Activated CD4-positive, alpha-beta T cell treated with anti-CD3 and anti-CD28 coated beads for 48 hours (primary cell): ENCODE measurements around the gene VPS41.
"Not testable (repeated sequence)": the region's sequence is repeated elsewhere in the genome, so short reads cannot be mapped to it uniquely, and the experiment has no call there.

Experiments used
- DNase-seq: peaks from one replicate; pipeline ENCODE4 v3.0.0-alpha.2; 2020

The VPS41 gene

DNA sequence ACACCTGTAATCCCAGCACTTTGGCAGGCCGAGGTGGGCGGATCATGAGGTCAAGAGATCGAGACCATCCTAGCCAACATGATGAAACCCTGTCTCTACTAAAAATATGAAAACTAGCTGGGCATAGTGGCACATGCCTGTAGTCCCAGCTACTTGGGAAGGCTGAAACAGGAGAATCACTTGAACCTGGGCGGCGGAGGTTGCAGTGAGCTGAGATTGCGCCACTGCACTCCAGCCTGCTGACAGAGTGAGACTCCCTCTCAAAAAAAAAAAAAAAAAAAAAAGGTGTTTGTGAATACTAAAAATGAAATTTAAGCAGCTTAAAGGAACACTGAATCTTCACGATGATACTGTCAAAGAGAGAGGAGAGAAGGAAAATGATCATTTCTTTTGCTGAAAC is 54.0 kb downstream of the VPS41 start:
- DNase-seq: not testable (repeated sequence)

DNA sequence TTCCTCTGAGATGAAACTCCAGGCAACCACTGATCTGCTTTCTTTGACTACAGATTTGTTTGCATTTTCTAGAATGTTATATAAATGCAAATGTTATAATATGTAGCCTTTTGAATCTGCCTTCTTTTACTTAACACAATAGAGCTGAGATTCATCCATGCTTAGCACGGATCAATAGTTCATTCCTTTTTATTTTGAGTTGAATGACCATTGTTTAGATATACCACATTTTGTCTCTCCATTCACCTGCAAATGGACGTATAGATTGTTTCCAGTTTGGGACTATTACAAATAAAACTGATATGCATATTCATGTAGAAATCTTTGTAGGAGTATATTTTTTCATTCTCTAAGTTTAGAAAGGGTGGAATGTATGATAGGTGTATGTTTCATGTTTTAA is 57.7 kb downstream of the VPS41 start:
- DNase-seq: no peak

DNA sequence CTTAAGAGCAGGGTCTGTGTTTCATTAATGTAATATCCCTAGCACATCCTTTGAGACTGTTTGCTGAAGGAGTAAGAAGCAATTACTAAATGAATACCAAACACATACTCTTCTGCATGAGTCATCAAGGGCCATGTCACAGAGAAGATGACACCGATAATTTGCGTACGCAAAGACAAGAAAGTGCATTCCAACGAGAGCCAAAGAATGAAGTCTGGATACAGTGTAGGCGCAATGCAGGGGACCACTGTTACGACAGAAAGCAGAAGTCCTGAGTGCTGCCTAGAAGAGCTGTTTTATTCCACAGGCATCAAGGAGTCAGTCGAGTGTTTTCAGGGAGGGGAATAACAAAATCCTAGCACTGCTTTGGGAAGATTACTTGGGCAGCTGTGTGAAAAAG is 62.7 kb downstream of the VPS41 start:
- no peak for DNase-seq

DNA sequence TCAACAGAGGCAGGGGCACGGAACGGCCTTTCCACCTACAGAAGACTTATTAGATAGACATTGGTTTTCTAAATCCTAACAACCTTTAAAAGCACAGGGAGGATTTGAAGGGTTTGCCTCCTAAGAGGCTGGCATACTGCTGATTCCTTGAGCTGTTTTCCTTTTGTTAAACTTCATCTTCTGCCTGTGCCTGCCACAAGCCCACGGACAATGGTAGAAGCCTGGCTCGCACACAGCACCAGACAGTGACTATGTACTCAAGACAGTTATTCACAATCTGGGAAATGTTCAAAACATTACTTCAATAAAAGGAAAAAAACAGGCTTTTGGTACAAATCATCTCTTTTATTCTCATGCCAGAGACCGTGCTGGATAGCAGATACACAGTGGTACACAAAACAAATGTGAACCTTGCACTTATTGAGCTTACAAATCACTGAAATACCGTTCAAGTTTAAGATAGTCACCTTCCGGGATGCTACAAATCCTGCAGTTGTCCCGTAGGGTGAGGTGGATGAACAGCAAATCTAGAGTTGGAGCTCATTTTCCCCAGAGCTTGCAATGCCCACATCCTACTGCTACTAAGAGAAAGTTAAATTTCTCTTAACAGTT is 63.9 kb downstream of the VPS41 start:
- no peak for DNase-seq

DNA sequence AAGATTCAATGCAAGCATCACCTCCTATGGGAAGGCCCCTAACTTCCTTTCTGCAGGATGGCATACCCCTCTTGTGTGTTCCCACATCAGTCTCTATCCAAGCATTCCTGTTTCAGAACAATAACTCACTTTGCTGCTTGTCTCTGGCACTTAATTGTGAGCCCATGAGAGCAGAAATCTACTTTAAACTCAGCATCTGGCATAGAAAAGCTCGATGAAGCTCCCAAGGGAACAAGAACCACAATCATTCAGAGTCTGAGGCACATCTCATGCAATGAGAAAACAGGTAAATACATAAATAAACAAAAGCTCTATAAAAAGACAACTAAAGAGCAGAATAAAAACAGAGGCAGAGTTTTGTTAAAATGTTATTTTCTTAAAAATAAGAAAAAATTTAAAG is 66.2 kb downstream of the VPS41 start:
- no peak for DNase-seq

DNA sequence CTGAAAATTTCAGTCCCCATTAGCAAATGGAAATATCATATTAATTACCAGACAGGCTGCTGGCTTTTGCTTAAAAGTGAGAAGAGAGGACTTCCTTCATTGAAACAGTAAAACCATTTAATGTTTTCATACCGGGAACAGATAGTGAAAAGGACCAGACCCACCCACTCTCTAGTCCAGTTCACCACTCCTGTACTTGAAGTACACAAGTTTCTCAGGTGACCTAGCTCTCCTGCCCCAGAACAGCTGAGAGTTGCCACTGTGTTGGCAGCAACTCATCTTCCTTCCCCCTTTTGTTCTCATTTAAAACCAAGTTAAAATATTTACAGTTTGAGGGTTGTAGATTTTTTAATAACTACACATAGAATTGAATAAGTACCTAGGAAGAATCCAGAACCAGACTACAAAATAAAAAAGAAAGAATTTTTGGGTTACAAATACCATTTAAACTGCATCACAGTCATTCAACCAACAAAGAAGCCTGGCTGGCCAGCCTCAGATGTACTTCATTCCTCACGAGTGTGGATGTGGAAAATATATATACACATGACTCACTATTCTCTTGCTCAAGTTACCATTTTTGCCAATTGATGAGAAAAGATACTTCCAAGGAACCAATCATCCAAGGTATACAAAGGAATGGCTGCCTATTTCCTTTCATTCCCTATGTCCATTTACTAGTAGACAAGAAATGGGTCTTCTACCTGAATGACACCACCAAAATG is 68.1 kb downstream of the VPS41 start:
- DNase-seq: no peak

DNA sequence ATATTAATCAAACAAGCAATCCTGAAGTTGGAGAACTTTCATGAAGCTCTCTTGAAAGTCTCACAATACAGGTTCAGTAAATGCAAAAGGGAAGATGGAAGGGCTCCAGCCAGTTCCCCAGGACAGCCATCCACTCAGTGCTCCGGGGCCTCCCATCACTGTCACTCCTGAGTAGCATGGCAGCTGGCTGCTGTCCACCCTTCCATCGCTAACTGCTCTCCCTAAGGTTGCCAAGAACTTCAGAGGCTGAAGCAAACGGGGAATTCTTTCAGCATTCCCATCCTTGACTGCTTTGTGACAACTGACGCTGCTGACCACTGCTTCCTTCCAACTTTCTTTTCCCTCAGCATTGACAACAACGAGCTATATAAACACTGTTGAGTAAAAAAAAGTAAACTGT is 69.1 kb downstream of the VPS41 start:
- DNase-seq: no peak

DNA sequence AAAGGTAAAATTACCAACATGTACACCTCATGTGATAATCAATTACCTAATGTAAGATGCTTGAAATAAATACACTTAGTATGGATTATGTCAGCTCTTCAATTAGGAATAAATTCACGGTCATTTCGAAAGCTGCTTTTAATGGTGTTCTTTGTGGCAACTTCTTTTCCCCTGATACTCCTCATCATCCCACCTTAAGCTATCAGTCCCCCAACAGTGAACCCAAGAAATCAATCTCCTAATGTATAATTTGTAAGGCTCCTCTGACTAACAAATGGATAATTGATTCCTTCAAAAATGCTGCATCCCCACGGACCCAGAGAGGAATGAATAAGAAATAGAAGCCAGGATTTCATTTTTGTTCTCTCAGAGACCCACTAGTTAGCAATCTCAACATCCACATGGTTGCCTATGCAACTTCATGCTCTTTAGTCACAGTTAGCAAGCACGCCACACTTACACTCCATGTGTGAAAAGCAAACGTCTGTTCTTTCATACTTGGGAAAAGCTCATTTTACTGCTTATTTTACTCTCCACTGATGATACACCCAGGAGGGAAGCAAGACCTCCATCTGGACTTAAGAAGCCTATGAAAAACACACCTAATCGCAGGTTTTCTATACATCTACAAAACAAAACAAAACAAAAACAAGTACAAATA is 70.1 kb downstream of the VPS41 start:
- no peak for DNase-seq

DNA sequence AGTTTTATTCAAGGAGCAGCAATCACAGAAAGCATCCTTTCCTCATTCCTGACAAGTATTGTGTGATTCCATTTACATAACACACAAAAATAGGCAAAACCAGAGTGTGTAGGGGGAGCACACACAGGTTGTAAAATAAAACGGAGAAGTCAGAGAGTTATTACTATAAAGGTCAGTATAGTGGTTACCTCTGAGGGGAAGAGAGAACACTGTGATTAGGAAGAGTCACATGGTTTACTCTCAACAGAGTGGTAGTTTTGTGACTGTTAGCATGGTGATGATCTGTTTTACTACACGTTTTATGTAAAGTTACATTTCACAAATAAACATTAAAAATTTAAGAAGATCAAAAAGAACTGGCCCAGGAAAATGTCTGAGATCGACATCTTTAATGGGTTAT is 74.6 kb downstream of the VPS41 start:
- DNase-seq: no peak

DNA sequence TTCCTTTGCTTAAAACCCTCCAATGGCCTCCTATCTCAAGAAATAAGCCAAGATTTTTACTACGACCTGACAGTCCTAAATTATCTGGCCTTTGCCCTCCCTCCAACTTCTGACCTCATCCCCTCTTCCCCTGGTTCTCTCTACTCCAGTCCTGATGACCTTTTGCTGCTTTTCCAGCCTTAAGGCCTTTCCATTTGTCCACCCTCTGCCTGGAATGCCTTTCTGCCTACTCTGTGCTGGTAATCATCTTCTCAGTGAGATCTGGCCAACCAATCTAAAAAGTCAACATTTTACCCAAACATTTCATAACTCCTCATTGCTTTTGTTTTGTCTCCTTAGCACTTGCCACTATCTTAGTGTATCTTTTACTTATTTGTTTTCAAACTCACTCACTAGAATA is 75.7 kb downstream of the VPS41 start:
- no peak for DNase-seq

DNA sequence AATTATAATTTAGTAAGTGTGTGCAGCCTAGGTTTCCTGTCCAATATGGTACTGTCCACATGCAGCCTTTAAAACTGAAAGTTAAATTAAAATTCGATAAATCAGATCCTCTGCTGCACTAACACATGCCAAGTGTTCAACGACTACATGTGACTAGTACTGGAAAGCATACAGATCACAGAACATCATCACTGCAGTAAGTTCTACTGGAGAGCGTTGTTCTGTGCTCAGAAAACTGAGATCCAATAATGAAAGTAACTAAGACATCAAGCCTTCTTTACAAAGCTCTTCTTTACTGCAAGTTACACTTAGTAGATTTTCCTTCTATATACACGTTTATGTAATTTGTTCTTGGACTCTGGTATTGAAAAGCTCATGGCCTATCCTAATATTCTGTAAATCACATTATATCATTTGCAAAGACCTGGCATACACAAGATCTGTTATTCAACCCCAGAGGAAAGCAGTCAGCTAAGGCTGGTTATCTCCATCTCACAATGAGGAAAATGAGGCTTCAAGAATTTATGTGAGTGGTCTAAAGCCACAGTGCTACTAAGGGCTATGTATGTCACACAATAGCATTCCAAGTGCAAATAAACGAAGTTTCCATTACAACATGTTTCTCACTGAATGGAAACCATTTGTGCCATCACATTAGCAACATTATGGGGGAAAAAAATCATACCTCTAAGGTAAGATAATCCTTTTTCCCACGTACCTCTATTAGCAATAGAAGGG is 77.6 kb downstream of the VPS41 start:
- no peak for DNase-seq

DNA sequence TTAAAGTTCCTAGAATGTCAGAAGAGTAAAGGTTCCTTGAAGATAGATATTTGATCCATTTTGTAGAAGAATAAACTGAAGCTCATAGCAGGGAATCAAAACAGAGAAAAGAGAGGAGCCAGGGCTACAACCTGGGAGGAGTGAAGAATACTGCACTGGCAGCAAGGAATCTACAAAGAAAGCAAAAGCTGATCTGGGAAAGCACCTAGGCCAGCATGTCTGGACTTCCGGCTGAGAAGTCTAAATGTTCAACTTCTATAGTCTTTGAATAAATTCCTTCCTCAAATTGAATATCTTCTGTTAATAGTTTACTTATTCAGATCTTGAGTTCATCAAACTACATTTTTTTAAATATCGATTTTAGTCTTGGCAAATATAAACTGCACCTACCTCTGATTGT is 78.2 kb downstream of the VPS41 start:
- DNase-seq: no peak

DNA sequence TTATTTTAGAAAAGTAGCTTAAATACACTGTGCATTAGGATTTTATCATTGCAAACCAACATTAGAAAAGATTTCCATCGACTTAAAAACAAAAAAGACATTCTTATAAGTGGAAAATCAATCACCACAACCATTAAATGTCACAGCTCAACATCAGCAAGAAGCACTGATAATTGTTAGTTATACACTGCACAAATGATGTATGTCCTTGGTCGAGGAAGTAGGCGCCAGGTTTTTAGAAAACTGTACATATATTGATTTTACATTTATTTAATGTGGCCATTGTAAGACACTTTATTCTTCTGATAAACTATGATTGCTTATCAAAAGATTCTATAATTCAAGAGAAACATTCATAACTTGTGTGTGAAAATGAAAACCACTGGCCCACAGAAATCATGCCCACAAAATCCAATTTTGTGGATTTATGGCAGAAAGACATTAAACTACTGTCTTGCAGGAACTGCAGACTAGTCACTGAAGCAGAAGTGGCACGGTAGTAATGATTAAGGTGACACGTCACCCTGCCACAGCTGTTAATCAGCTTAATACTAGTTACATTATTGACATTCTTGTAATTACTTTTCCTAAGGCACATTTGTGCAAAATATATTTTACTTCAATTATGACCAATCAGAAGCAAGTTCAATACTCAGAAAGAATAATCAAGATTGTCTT is 79.4 kb downstream of the VPS41 start:
- DNase-seq: no peak

DNA sequence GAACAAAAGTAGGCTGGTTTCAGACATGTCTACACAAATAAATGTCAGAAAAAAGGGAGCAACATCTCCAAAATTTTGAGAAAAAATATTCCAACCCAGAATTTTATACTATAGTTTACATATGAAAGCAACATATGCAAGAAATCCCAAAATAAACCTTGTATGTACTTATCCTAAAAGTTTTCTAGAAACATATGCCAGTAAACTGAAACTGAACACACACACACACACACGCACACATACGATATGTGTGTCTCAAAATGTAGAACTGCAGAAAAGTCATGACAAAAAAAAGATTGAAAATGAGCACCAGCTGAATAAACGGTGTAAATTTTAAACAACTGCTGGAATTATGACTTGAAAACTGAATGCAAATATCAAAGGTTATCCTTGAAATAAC is 81.0 kb downstream of the VPS41 start:
- DNase-seq: no peak

DNA sequence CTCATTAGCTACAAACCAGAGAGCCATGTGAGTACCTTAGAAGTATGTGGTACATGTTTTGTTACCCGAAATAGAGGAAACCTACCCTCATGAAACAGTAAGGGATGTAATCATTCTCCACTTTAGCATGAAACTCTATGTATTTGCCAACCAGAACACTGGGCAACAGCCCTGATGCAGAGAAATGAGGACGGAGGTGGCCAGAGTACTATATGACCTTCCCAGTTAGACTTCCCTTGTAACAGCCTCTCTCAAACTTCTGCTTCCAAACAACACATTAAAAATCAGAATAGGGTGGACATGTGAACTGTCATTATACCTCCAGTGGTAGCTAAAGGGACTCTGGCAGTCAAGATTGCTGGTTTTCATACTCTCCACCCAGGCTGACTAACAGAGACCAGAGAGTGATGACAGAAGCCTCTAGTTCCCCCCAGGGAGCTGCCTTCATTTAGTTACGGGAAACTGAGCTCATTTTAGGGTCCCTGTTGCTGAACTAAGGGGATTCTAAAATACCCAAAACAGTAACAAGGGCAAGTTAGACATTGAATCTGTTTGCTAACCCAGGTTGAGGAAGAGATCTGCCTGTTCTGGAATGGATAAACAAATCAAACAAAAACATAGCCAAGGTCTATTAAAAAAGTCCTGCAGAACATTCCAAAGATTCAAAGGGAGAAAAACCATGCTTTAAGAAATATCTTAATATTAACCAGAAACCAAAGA is 83.1 kb downstream of the VPS41 start:
- no peak for DNase-seq

DNA sequence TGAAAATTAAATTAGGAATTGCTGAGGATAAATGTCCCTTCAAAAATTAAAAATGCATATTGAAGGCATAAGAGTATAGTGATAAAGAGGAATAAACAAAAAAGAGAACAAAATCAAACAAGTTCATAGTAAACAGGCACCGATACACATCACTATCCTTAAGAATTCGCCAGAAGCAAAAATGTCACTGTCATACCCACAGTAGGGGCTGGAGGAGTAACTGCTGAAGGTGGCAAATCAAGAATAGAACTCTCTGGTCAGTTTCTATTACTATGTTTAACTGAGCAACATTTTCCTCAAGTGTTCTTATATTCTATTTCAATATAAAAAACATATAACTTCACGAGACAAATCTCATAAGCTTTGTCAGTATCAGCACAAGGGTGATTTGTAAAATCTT is 84.0 kb downstream of the VPS41 start:
- DNase-seq: no peak

DNA sequence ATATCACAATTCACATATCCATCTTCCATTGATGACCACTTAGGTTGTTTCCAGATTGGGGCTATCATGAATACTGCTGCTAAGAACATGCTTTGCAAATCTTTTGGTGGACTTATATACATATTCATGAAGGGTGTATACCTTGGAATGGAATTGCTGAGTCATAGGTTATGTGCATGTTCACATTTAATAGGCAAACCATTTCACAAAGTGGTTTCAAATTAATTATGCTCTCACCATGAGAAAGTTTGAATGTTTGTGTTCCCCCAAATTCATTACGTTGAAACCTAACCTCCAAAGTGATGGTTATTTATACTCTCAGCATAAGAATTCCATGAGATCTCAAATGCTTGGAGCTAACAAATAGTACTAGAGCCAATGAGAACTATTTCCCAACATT is 86.4 kb downstream of the VPS41 start:
- no peak for DNase-seq

DNA sequence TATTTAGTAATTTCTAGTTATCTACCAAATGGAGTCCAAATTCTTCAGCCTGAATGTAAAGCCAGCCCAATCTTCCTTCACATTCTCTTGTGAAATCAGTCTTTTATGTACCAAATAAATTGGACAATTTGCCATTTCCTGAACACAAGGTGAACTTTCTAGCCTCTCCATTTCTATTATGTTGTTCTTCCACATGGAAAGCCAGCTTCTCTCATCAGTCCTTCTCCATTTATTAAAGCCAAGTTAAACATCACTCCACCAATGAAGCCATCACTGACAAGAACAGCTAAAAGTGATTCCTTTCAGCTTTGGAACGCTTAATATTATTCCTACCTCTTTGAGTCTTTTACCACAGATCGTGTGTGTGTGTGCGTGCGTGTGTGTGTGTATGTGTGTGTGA is 88.4 kb downstream of the VPS41 start:
- no peak for DNase-seq

DNA sequence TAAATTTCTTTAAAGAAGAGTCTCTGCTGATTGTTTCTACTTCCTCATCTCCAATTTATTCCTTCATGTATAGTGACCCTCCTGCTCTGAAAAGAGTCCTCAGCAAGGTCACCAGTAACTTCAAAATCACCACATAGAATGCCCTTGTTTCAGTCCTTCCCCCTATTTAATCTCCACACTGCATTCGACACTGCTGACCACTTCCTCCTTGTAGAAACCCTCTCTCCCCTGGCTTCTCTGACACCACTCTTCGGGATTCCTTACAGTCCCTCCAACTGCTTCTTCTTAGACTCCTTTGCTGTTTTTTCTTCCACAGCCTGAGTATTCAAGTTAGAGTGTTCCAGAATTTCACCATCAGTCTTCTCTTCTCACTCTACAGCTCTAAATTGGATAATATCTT is 89.5 kb downstream of the VPS41 start:
- no peak for DNase-seq

DNA sequence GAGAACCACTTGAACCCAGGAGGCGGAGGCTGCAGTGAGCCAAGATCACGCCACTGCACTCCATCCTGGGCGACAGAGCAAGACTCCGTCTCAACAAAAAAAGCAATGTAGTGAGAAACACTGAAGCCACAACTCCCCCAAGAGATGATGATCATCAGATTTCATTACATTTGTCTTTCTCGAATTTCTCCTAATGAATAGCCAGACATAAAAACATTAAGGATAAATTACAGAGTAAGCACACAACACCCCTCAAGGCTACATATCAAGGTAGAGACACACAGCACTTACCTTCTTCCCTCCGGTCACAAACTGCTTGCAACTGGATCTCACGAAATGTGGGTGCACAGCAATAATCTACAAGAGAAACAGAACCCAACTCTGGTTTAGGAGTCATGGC is 91.5 kb downstream of the VPS41 start:
- DNase-seq: no peak

DNA sequence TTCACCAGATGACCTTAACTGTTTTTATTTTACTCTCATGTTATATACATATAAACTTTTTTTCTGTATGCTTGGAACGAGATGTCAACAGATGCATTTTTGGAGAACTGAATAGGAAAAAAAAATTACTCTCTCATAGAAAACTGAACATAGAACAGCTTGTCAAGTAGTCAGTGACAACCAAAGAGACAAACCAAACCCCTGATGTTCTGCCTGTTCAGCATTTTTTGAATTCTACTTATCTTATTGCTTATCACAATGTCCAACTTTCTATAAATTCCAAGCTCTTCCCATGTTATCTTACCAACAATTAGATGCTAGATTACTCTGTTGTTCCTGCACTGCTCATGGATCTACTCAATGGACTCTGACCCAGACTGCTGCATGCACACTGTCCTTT is 95.2 kb downstream of the VPS41 start:
- DNase-seq: no peak

DNA sequence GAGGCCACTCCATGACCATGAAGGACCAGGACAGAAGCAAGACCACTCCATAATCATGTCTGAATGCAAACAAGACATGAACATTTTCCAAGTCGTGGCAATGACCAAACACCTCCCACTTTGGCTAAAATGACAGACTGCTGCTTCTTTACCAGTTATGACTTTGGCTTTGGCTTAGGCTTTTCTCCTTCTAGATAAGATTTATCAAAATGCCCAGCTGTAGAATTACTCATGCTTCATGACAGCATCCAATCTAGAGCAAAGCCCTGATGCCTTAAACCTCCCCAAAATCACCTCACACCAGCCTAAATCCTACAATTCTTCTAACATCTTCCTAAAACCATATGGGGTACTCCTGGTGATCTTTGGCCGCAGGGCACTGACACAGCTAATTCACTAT is 102.1 kb downstream of the VPS41 start:
- no peak for DNase-seq

DNA sequence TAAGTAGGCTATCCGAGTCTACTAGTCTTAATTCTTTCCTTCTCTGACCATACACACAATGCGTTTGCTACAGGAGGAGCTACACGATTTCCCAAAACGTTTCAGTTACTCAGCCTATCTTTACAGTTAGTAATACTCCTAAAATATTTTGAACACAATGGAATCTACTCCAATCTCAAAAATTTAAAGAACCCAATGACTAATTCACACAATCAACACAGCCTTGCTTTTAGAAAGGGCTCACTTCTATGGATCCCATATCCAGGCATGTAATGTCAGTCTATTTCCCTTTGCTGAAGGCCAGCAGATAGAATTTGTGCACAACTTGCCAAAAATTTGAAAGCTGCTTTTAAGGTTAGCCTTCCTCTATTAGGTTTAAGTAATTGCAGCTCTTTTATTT is 107.2 kb downstream of the VPS41 start:
- no peak for DNase-seq
